ENCODE data around the gene TAAR9.

The TAAR9 gene

DNA sequence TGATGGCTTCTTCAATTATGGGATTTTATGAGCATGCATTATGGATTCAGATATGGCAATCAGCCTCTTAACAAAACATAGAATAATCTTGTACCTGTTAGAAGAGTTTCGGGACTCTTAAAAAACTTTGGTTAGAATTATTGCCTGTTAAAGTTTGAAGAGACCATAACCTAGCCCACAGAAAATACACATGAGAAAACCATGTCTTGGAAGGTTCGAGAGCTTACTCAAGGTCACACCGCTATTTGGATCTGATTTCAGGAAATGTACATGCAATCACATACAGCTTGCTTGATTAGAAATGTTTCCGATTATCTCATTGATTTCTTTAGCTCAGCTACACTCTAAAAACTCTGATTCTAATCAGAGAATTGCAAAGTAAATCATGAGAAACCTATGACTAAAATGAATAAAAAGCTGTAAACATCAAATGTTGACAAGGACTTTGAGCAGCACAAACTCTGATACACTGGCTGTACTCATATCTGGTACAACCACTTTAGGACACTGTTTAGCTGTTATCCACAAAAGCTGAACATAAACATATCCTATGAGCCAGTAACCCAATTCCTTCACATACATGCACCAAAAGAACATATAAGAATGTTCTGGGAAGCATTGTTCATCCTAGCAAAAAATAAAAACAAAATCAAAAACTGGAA, 41.4 kb upstream of the TAAR9 start:
- no peak for TF ChIP-seq YY1 (IDR thresholded peaks at IDR 0.05; ENCODE audit: low read depth)
- no peak for TF ChIP-seq RAD21 (IDR thresholded peaks at IDR 0.05; ENCODE audit: low read depth)
- TF ChIP-seq, protein P1, sequence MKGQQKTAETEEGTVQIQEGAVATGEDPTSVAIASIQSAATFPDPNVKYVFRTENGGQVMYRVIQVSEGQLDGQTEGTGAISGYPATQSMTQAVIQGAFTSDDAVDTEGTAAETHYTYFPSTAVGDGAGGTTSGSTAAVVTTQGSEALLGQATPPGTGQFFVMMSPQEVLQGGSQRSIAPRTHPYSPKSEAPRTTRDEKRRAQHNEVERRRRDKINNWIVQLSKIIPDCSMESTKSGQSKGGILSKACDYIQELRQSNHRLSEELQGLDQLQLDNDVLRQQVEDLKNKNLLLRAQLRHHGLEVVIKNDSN (IDR thresholded peaks at IDR 0.05): no peak
- no peak for TF ChIP-seq CREB1 (IDR thresholded peaks at IDR 0.05; ENCODE audit: low read depth)
- TF ChIP-seq NFIC (IDR thresholded peaks at IDR 0.05): no peak
- no peak for TF ChIP-seq EGR1 (IDR thresholded peaks at IDR 0.05)
- TF ChIP-seq ZBTB7A (IDR thresholded peaks at IDR 0.05; ENCODE audit: low read depth): no peak
- TF ChIP-seq FOXM1 (IDR thresholded peaks at IDR 0.05; ENCODE audit: borderline replicate concordance, low read depth): no peak
- TF ChIP-seq, protein P2, sequence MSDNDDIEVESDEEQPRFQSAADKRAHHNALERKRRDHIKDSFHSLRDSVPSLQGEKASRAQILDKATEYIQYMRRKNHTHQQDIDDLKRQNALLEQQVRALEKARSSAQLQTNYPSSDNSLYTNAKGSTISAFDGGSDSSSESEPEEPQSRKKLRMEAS (IDR thresholded peaks at IDR 0.05): no peak
- no peak for TF ChIP-seq EP300 (IDR thresholded peaks at IDR 0.05; ENCODE audit: borderline replicate concordance)
- TF ChIP-seq TCF12 (IDR thresholded peaks at IDR 0.05; ENCODE audit: low read depth): no peak
- TF ChIP-seq, protein P3, sequence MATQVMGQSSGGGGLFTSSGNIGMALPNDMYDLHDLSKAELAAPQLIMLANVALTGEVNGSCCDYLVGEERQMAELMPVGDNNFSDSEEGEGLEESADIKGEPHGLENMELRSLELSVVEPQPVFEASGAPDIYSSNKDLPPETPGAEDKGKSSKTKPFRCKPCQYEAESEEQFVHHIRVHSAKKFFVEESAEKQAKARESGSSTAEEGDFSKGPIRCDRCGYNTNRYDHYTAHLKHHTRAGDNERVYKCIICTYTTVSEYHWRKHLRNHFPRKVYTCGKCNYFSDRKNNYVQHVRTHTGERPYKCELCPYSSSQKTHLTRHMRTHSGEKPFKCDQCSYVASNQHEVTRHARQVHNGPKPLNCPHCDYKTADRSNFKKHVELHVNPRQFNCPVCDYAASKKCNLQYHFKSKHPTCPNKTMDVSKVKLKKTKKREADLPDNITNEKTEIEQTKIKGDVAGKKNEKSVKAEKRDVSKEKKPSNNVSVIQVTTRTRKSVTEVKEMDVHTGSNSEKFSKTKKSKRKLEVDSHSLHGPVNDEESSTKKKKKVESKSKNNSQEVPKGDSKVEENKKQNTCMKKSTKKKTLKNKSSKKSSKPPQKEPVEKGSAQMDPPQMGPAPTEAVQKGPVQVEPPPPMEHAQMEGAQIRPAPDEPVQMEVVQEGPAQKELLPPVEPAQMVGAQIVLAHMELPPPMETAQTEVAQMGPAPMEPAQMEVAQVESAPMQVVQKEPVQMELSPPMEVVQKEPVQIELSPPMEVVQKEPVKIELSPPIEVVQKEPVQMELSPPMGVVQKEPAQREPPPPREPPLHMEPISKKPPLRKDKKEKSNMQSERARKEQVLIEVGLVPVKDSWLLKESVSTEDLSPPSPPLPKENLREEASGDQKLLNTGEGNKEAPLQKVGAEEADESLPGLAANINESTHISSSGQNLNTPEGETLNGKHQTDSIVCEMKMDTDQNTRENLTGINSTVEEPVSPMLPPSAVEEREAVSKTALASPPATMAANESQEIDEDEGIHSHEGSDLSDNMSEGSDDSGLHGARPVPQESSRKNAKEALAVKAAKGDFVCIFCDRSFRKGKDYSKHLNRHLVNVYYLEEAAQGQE (IDR thresholded peaks at IDR 0.05; ENCODE audit: low read depth): no peak
- TF ChIP-seq CEBPB (IDR thresholded peaks at IDR 0.05): no peak
- no peak for TF ChIP-seq TAF1 (IDR thresholded peaks at IDR 0.05; ENCODE audit: low read depth)

DNA sequence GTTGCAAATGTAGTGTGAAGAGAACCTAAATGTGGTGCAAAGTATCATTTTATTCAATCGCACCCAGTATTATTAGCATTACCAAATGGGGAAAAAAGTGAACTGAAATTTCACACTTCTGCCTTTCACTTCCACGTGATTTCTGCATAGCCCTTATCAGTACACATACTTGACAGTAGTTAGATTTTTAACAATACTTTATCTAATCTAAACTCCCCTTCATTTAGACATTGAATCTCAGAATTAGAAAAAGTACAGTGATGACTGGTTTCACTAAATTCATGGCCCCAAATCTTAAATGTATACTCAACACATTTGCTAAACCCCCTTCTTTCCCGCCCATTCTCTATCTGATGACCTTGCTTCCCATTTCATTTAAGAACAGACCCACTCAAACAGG, 39.4 kb upstream of the TAAR9 start:
- TF ChIP-seq, protein P1 (IDR thresholded peaks at IDR 0.05): no peak
- TF ChIP-seq TEAD4 (IDR thresholded peaks at IDR 0.05) (no peak), YY1 (IDR thresholded peaks at IDR 0.05; ENCODE audit: low read depth) (no peak), TAF1 (IDR thresholded peaks at IDR 0.05; ENCODE audit: low read depth) (no peak), FOXM1 (IDR thresholded peaks at IDR 0.05; ENCODE audit: borderline replicate concordance, low read depth) (no peak), CREB1 (IDR thresholded peaks at IDR 0.05; ENCODE audit: low read depth) (no peak), RAD21 (IDR thresholded peaks at IDR 0.05; ENCODE audit: low read depth) (no peak)
- TF ChIP-seq, protein P3 (IDR thresholded peaks at IDR 0.05; ENCODE audit: low read depth): no peak
- TF ChIP-seq, protein P2 (IDR thresholded peaks at IDR 0.05): no peak

DNA sequence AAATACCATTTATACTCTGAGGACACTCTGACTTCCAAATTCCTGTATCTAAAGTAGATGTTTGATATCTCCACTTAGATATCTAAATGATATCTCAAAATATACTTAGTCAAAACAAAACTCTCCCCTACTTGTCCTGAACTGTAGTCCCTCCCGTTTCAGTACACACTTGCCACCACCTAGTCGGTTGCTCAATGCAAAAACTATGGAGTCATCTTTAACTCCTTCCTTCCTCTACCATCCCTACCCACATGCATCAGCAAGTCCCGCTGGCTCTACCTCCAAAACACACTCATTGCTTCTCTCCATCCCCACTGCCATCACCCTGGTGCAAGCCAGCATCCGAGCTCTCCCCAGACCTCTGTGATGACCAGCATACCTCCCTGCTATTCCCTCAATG, 38.3 kb upstream of the TAAR9 start:
- TF ChIP-seq, protein P2 (IDR thresholded peaks at IDR 0.05): no peak
- TF ChIP-seq TEAD4 (IDR thresholded peaks at IDR 0.05) (no peak), ZBTB7A (IDR thresholded peaks at IDR 0.05; ENCODE audit: low read depth) (no peak), CREB1 (IDR thresholded peaks at IDR 0.05; ENCODE audit: low read depth) (no peak), NFIC (IDR thresholded peaks at IDR 0.05) (no peak), EP300 (IDR thresholded peaks at IDR 0.05; ENCODE audit: borderline replicate concordance) (no peak), YY1 (IDR thresholded peaks at IDR 0.05; ENCODE audit: low read depth) (no peak), RAD21 (IDR thresholded peaks at IDR 0.05; ENCODE audit: low read depth) (no peak), TCF12 (IDR thresholded peaks at IDR 0.05; ENCODE audit: low read depth) (no peak), FOXM1 (IDR thresholded peaks at IDR 0.05; ENCODE audit: borderline replicate concordance, low read depth) (no peak), CEBPB (IDR thresholded peaks at IDR 0.05) (no peak)
- TF ChIP-seq, protein P3 (IDR thresholded peaks at IDR 0.05; ENCODE audit: low read depth): no peak
- TF ChIP-seq, protein P1 (IDR thresholded peaks at IDR 0.05): no peak

All from Ishikawa (cell line).